ENCODE results near the gene TEDC2. TPM values are rescaled to one million over a fixed set of nuclear protein-coding genes. Genes with fewer than 3 reads are reported as not detected.
A peak's percentile ranks its signal among the peaks of the same experiment; 100 is the strongest.

TEDC2 gene
- total RNA-seq, 1 donor from 2014 or later: 12.0 TPM

GRCh38 chr16:2485811-2486507, 26.1 kb downstream of the TEDC2 start:
- no peak for DNase-seq (ENCODE audit: low read depth)
- Histone ChIP-seq H3K36me3 (ENCODE audit: control insufficient read depth, insufficient read depth, low read length) (no peaks in the 10 kb centered on the region), H3K4me3 (ENCODE audit: low read depth, low read length) (no peak overlapping the region), H3K27me3 (ENCODE audit: control insufficient read depth, insufficient read depth, low read length) (no peaks in the 10 kb centered on the region)
- no peak for TF ChIP-seq CTCF (IDR thresholded peaks at IDR 0.05; ENCODE audit: insufficient read depth, low read length, poor library complexity, severe bottlenecking)

GRCh38 chr16:2486645-2487516, 27.0 kb downstream of the TEDC2 start:
- no peak for DNase-seq (ENCODE audit: low read depth)
- TF ChIP-seq CTCF (IDR thresholded peaks at IDR 0.05; ENCODE audit: insufficient read depth, low read length, poor library complexity, severe bottlenecking): peak; percentile 17
- no peak overlapping the region for H3K4me3 ChIP-seq (ENCODE audit: low read depth, low read length)
- no peaks in the 10 kb centered on the region for H3K36me3 ChIP-seq (ENCODE audit: control insufficient read depth, insufficient read depth, low read length)
- no peaks in the 10 kb centered on the region for H3K27me3 ChIP-seq (ENCODE audit: control insufficient read depth, insufficient read depth, low read length)

- Histone ChIP-seq H3K27me3 (ENCODE audit: control insufficient read depth, insufficient read depth, low read length) (no peaks in the 10 kb centered on the region), H3K36me3 (ENCODE audit: control insufficient read depth, insufficient read depth, low read length) (no peaks in the 10 kb centered on the region), H3K4me3 (ENCODE audit: low read depth, low read length) (no peak overlapping the region)
- DNase-seq (ENCODE audit: low read depth): no peak
- no peak for TF ChIP-seq CTCF (IDR thresholded peaks at IDR 0.05; ENCODE audit: insufficient read depth, low read length, poor library complexity, severe bottlenecking)
Observed at GRCh38 chr16:2487517-2487842, 27.6 kb downstream of the TEDC2 start.

GRCh38 chr16:2487903-2488531, 28.1 kb downstream of the TEDC2 start:
- no peaks in the 10 kb centered on the region for H3K27me3 ChIP-seq (ENCODE audit: control insufficient read depth, insufficient read depth, low read length)
- no peak for TF ChIP-seq CTCF (IDR thresholded peaks at IDR 0.05; ENCODE audit: insufficient read depth, low read length, poor library complexity, severe bottlenecking)
- no peak for DNase-seq (ENCODE audit: low read depth)
- no peak overlapping the region for H3K4me3 ChIP-seq (ENCODE audit: low read depth, low read length)
- no peaks in the 10 kb centered on the region for H3K36me3 ChIP-seq (ENCODE audit: control insufficient read depth, insufficient read depth, low read length)

- H3K27me3 ChIP-seq (ENCODE audit: control insufficient read depth, insufficient read depth, low read length): no peaks in the 10 kb centered on the region
- no peak for TF ChIP-seq CTCF (IDR thresholded peaks at IDR 0.05; ENCODE audit: insufficient read depth, low read length, poor library complexity, severe bottlenecking)
- H3K36me3 ChIP-seq (ENCODE audit: control insufficient read depth, insufficient read depth, low read length): no peaks in the 10 kb centered on the region
- DNase-seq (ENCODE audit: low read depth): no peak
- H3K4me3 ChIP-seq (ENCODE audit: low read depth, low read length): no peak overlapping the region
Observed at GRCh38 chr16:2489581-2489980, 29.7 kb downstream of the TEDC2 start.
